Fibroblast of skin of abdomen (primary cell): ENCODE data around the gene SRP54.
"Not testable (repeated sequence)": the region's sequence is repeated elsewhere in the genome, so short reads cannot be mapped to it uniquely, and the experiment has no call there.

Experiments used
- DNase-seq: peaks from one replicate; pipeline ENCODE4 v3.0.0-alpha.2; 2013

The SRP54 gene

DNA sequence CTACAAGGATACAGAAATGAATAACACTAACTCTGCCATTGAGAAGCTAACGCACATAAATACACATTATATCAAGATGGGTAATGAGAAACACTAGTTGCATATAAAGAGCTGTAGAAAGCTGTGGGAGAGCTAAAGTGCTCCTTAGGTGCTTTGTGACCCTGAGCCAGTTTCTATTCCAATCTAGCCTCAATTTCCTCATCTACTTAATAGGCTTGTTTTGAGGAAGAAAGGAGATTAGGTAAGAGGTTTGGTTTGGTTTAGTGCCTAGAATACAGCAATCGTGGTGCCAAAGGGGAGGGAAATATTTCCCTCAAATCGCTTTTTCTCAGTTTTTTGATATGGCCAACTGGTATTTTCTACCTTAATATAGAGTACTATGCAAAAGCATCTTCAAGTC is 994 bp downstream of the SRP54 start:
- no peak for DNase-seq

DNA sequence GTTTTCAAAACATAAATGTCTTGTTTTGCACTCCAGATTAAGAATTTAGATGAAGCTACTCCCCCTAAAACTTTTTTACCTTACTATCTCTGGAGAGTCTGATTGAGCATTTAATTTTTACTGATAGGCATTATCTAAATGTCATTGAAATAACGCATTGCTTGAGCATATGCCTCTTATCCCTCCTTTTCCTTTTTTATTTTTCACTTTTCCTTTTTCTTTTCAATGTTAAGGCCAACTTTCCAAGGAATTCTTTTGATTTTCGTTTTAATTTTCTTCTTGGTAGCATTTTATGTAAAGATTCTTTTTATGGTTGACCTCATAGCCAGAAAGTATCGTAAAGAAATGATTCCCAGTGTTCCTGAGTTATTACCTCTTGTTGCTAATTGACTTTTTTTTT is 2.9 kb downstream of the SRP54 start:
- DNase-seq: no peak

DNA sequence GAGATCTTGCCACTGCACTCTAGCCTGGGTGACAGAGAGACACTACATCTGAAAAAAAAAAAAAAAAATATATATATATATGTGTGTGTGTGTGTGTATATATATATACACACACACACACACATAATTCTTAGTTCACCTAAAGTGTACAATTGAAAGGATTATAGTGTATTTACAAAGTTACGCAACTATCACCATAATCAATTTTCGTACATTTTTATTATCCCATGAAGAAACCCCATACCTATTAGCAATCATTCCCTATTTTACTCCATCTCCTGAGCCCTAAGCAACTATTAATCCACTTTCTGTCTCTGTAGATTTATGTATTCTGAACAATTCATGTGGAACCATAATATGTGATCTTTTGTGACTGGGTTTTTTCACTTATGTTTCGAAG is 4.4 kb downstream of the SRP54 start:
- DNase-seq: no peak

DNA sequence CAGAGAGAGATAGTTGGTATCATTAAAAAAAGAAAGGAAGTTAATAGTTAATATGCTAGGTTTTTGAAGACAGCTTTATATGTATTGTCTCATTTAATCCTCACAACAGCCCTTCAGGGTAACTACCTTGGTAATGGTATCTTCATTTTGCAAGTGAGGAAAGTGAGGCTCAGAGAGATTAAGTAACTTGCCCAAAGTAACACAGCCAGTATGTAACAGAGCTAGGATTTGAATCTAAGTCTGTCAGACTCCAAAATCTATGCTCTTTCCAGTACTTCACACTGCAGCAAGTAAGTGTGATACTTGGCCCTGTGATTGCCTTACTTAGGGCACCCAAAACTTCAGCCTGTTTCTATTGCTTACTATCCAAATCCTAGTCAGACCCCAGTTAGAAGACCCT is 7.0 kb downstream of the SRP54 start:
- no peak for DNase-seq

DNA sequence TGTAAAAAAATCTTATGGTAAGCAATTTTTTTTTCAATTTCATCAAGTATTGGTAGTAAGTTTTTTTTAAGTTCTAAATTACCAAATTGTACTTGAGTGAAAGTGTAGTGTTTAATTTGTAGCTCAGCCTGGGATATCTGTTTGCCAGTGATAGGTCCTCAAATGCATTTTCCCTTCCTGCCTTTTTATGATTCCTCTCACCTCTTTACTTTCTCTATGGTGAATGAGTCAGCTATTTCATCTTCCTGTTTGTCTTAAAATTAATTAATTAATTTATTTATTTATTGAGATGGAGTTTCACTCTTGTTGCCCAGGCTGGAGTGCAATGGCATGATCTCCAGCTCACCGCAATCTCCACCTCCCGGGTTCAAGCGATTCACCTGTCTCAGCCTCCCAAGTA is 10.6 kb downstream of the SRP54 start:
- no peak for DNase-seq

DNA sequence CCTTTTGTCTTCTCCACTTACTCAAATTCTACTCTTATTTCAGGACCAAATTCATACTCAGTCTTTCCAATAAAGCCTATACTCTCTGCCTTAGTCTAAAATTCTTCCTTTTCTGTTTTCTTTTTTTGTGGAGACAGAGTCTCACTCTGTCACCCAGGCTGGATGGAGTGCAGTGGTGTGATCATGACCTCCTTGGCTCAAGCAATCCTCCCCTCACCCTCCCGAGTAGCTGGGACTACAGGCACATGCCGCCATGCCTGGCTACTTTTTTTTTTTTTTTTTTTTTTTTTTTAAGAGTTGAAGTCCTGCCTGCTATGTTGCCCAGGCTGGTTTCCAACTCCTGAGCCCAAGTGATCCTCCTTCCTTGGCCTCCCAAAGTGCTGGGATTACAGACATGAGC is 11.9 kb downstream of the SRP54 start:
- no peak for DNase-seq

DNA sequence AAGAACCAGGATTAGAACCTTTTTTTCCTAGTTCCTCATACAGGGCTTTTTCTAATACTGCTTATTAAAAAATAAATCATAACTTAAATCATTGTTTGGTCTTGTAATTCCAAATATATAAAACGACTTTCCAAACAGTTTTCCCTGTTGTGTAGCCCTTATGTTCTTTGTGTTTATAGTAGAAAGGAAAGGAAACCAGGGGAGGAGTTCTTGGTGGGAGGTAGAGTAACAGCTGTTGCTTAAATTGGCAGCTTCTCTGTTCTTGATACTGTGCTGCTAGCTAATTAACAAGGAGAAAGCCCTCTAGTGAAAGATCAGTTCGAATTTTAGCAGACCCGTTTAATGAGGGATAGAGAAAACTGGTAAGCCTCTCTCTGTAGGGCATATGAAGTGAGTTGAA is 15.0 kb downstream of the SRP54 start:
- DNase-seq: no peak

DNA sequence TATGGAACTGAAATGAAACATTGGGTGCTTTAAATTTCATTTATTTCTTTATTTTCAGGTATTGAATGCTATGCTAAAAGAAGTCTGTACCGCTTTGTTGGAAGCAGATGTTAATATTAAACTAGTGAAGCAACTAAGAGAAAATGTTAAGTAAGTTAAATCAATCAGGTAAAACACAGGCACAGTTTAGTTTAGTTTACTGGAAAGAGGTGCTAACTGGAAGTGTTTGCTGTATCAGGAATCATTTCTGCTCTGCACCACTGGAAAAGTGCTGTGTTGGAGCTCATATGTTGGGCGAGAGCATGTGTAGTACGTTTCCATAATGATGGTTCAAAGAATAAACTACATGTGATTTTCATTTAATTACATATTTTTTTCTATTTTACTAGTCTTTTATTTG is 16.7 kb downstream of the SRP54 start:
- DNase-seq: no peak

DNA sequence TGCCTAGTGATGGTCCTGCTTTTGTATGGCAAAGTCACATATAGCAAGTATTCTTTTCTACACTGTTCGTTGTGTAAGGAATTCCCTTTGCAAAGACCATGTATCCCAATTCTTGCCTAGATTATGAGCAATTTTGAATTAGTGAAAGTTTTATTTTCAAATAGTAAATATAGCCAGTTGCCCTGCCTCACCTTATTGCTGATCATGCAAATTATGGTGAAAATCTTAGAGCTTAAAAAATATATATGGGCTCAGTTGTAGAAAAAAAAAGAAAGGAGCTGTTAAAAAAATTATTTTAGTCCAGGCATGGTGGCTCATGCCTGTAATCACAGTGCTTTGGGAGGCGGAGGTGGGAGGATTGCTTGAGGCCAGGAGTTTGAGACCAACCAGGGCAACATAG is 18.8 kb downstream of the SRP54 start:
- DNase-seq: no peak

DNA sequence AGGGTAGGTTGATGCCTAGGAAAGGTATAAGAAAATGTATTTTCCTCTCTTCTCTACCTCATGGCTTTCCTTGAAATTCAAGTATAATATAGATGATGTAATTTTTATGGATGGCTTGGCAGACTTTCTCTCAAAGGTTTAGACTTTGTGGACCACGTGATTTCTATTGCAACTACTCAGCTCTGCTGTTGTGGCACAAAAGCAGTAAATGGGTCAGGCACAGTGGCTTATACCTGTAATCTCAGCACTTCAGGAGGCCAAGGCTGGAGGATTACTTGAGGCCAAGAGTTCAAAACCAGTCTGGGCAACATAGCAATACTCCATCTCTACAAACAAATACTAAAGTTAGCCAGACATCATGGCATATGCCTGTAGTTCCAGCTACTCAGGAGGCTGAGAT is 22.0 kb downstream of the SRP54 start:
- no peak for DNase-seq

DNA sequence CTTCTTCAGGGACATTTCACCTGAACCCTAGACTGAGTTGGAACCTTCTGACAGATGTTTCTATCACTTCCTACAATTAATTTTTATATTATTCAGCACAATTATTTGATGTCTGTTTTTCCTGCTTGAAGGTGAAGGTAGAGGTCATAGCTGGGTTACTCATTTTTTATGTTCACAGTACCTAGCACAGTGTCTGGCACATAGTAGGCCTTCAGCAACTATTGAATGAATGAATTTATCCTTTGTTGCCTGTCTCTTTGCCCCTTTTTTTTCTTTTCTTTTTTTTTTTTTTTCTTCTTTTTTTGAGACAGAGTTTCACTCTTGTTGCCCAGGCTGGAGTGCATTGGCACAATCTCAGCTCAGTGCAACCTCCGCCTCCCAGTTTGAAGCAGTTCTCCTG is 33.8 kb downstream of the SRP54 start:
- no peak for DNase-seq

DNA sequence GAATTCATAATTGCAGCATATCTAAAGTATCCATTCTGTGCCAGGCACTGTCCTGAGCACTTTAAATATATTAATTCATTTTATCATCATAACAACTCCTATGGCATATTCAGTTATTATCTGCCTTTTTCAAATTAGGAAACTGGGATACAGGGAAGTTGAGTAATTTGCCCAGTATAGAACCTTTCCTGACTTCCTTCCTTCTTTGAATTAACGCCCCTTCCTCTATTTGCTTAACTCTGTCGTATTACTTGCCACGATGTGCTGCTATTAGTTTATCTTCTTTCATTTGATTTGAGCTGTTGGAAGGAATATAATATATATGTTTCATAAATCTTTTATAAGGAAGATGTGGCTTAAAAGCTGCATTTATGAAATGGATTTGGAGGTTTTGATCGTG is 37.9 kb downstream of the SRP54 start:
- DNase-seq: no peak

DNA sequence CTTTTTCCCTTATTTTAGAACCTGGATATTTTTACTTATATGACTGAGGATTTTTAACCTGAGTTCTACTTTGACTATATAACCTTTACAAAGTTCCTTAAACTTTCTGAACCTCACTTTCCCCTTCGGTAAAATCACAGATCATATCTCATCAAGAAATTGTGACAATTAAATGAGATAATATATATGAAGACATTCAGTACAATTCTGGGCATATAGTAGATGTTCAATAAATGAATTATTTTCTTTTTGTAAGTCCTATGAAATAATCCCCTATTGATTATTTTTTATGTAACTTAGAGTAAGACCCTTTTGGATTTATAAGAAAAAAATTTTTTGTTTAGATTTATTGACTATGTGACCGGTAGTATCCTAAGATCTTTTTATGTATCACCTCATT is 45.6 kb downstream of the SRP54 start:
- DNase-seq: no peak

DNA sequence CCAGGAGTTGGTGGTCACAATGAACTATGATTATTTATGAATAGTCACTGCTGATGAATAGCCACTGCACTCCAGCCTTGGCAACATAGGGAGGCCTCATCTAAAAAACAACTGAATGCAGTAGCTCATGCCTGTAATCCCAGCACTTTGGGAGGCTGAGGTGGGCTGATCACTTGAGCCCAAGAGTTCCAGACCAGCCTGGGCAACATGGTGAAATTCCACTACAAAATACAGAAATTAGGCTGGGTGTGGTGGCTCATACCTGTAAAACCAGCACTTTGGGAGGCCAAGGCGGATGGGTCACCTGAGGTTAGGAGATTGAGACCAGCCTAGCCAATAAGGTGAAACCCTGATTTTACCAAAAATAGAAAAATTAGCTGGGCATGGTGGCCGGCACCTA is 49.8 kb downstream of the SRP54 start:
- DNase-seq: no peak

DNA sequence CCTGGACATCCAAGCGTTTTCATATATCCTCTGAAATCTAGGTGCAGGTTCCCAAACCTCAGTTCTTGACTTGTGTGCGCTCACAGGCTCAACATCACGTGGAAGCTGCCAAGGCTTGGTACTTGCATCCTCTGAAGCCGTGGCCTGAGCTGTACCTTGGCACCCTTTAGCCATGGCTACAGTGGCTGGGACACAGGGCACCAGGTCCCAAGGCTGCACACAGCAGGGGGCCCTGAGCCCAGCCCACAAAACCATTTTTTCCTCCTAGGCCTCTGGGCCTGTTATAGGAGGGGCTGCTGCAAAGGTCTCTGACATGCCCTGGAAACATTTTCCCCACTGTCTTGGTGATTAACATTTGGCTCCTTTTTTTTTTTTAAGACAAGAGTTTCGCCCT is 51.6 kb downstream of the SRP54 start:
- no peak for DNase-seq

DNA sequence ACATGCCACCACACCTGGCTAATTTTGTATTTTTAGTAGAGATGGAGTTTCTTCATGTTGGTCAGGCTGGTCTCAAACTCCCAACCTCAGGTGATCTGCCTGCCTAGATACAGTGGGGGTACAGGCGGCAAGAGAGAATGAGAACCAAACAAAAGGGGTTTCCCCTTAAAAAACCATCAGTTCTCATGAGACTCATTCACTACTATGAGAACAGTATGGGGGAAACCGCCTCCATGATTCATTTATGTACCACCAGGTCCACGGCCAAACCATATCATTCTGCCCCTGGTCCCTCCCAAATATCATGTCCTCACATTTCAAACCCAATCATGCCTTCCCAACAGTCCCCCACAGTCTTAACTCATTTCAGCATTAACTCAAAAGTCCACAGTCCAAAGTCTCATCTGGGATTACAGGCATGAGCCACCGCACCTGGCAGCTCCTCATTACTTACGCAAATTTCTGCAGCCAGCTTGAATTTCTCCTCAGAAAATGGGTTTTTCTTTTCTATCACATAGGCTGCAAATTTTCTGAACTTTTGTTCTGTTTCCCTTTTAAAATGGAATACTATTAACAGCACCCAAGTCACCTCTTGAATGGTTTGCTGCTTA is 52.3 kb downstream of the SRP54 start:
- not testable (repeated sequence) for DNase-seq

DNA sequence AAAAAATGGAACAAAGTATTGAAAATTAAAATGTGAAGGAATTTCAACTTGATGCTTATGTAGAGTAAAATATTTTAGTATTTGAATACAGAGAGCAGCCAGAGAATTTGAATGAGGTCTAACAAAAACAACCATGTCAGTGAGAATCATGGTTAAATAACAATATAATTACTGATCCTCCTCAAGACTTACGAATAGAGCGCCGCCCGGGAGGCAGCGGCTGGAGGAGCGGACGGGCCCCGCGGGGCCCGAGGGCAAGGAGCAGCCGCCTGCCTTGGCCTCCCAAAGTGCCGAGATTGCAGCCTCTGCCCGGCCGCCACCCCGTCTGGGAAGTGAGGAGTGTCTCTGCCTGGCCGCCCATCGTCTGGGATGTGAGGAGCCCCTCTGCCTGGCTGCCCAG is 55.5 kb downstream of the SRP54 start:
- not testable (repeated sequence) for DNase-seq

DNA sequence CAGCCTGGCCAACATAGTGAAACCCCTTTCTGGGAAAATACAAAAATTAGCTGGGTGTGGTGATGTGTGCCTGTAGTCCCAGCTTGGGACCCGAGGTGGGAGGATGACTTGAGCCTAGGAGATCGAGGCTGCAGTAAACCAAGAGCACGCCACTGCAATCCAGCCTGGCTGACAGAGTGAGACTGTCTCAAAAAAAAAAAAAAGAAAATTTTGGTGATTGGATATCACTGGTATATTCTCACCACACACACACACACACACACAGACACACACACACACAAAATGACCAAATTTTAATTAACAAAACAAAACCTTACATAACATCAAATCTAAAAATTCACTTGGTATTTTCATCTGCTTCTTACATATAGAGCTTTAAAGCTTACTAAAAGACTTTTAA is 59.8 kb downstream of the SRP54 start:
- DNase-seq: no peak

DNA sequence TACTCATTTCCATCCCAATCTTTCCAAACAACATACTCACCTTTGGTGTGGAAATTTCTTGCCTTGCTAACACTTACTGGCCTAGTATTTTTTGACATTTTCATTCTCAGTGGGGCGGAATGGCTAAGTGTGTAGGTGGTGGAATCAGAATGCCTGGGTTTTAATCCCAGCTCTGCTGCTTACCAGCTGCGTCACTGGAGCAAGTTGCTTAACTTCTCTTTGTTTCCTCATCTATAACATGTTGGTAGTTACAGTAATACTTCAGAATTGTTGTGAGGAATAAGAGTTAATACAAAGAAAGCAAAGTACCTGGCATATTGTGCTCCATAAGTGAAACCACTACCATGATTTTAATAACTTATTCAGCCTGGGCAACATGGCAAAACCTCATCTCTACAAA is 60.3 kb downstream of the SRP54 start:
- no peak for DNase-seq

DNA sequence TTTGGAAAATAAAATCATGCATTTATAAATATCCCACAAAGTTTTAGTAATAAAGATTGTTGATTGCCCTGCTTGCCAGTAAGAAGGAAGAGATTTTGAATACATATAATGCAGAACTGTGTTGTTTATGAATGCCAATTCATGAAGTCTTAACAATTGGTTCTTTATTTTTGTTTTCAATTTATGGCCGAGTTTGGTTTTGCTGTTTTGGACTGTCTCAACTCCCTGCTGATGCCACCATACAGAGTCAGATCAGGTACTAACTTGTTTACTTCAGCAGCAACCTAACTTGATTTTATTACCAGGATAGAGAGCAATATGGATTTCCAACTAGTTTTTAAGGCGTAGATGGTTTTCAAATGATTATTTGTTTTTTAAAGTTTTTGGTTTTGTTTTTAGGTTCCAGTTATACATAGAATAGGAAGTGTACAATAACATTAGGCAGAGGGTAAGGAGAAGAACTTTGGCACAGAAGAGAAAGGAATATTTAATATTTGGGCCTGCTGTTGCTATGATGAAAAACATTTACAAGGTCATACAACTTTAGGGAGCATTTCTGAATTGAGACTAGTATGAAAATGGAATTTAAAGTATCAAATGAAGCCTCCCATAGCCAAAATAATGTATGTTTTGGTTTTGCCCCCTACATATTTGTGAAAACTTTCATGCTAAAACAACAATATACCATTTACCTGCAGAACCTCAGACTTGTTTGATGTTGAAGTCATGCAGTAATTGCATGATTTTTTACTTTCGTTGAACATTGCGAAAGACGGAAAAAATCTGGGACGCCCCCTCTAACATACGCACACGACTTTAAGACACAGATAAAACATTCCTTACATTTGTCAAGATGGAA is 62.4 kb downstream of the SRP54 start:
- DNase-seq: peak; percentile 30

DNA sequence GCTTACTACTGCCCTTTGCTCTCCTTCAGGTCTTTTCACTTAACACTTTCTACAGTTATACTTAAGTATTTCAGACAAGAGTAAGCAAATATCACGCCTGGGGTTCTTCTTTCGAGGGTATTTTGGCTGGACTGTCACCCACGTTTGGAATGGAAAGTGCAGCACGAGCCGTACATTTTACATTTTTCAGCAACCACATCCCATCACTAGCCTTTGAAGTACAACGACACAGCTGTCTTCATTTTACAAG is 62.9 kb downstream of the SRP54 start:
- DNase-seq: no peak

DNA sequence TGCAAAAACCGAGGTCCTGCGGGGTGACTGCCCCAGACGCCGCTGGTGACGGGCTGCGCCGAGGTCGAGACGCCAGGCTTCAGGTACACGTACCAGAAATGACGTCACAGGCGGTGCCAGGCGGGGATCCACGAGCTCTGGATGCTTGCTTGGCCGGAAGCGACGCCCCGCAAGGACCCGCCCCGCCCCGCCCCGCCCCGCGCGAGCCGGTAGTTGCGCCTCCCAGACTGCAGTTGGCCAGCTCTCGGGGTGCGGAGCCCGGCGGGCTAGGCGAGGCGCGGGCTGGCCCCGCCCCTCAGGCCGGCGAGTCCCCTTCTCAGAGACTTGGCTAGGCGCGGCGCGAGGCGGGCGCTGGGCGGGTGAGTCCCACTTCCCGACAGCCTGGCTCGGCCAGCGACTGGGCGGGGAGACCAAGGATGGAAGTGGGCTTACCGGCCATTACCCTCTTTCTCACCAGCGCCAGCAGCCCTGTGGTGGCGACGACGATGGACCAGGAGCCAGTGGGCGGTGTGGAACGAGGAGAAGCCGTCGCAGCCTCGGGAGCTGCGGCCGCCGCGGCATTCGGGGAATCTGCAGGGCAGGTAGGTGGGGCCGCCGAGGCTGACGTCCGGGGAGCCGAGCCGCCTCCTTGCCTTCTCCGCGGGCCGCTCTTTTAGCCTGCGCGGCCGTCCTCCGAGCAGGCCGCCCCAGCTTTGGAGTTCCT is 63.4 kb downstream of the SRP54 start, which contains the start of gene FAM177A1:
Gene FAM177A1 (plus strand): TSS at position 225 of the 703 bp plus-strand sequence. CDS start 192 bp downstream, at position 417.
- DNase-seq: peak; percentile 97

DNA sequence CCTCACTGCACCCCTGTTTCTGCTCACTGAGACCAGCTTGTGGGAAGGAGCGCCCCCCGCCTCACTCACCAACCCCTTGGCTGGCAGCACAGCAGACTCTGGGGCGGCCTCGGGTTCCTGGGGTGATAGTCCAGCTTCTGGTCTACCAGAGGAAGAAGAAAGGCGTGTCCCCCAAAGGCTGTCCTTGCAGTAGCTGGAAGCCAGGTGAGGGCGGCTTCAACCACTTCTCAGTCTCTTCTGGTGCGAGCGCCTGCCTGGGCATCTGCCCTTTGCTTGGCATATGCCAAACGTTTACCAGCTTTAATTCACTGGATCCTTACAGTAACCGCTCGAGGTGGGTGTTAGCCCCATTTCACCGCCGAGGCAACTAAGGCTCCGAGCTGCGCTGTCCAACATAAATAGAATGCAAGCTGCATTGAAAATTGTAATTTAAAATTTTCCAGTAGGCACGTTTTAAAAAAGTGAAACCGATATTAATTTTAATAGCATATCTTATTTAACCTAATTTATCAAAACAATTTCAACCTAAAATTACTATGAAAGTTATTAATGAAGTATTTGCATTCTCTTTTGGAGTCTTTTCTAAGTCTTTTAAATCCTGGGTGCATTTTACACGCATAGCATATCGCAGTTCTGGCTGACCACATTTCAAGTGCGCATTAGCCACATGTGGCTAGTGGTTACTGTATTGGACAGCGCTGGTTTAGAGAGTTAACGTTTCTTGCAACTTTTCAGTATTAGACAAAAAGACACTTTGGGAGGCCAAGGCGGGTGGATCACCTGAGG is 64.2 kb downstream of the SRP54 start:
- DNase-seq: no peak
